SU-DHL-6 (cell line): ENCODE results near the gene ARMH4.

ENCODE experiments used
- H2AFZ ChIP-seq: fragments of 200-600 bp; sonication (generic); 2 replicates; pipeline ENCODE4 v1.6.1; 2014; ENCODE audit warnings: low read depth, mild to moderate bottlenecking, moderate library complexity, mixed read lengths, antibody characterized with exemption, low read length; ENCODE audit not compliant: severe bottlenecking
- H3F3A ChIP-seq: fragments of 200-600 bp; shearing (Covaris generic); 2 replicates; pipeline ENCODE4 v1.6.0; 2016; ENCODE audit warnings: antibody characterized with exemption, mild to moderate bottlenecking; ENCODE audit not compliant: insufficient read depth
- H3K27ac ChIP-seq: fragments of 200-600 bp; sonication (generic); 2 replicates; pipeline ENCODE4 v1.5.1; 2016; ENCODE audit warnings: low read depth, mild to moderate bottlenecking, low read length, moderate library complexity, mixed read lengths
- H3K27me3 ChIP-seq: fragments of 200-600 bp; sonication (generic), shearing (Covaris generic); 2 replicates; pipeline ENCODE4 v1.6.0; 2014; ENCODE audit warnings: mild to moderate bottlenecking, low read length
- H3K36me3 ChIP-seq: fragments of 200-600 bp; sonication (generic); 2 replicates; pipeline ENCODE4 v1.6.1; 2014; ENCODE audit warnings: mild to moderate bottlenecking, low read length, mixed read lengths
- H3K4me2 ChIP-seq: fragments of 300-600, 200-600 bp; shearing (Covaris generic), sonication (generic); 2 replicates; pipeline ENCODE4 v1.6.0; 2014; ENCODE audit warnings: low read length, low read depth, mild to moderate bottlenecking; ENCODE audit not compliant: poor library complexity, severe bottlenecking
- H3K4me3 ChIP-seq: fragments of 200-600 bp; sonication (generic); 2 replicates; pipeline ENCODE4 v1.5.1; 2014; ENCODE audit warnings: antibody characterized with exemption, low read length, mild to moderate bottlenecking, mixed read lengths; ENCODE audit not compliant: insufficient read depth, poor library complexity, severe bottlenecking
- H3K79me2 ChIP-seq: fragments of 200-600 bp; sonication (generic); 2 replicates; pipeline ENCODE4 v1.6.1; 2014; ENCODE audit warnings: mild to moderate bottlenecking, low read length, moderate library complexity; ENCODE audit not compliant: insufficient read depth
- H3K9ac ChIP-seq: fragments of 200-600 bp; sonication (generic); 2 replicates; pipeline ENCODE4 v1.7.0; 2014; ENCODE audit warnings: mild to moderate bottlenecking, low read length
- H3K9me2 ChIP-seq: fragments of 200-600 bp; sonication (generic); replicated peaks from 2 replicates; pipeline ENCODE4 v1.6.1; 2014; ENCODE audit warnings: low read length; ENCODE audit not compliant: insufficient read depth
- H3K9me3 ChIP-seq: fragments of 200-600 bp; sonication (generic); 2 replicates; pipeline ENCODE4 v1.6.1; 2014; ENCODE audit warnings: low read length, mixed read lengths; ENCODE audit not compliant: insufficient read depth
- H4K20me1 ChIP-seq: fragments of 200-600 bp; sonication (generic); 2 replicates; pipeline ENCODE4 v1.6.1; 2014; ENCODE audit warnings: low read depth, mild to moderate bottlenecking, antibody characterized with exemption, low read length, moderate library complexity, mixed read lengths
- CTCF ChIP-seq: fragments of 200-600 bp; sonication (generic); IDR thresholded peaks from one replicate; pipeline ENCODE4 v1.5.1; 2017; ENCODE audit warnings: antibody characterized with exemption, mild to moderate bottlenecking, low read length, moderate library complexity; ENCODE audit not compliant: insufficient read depth, poor library complexity, severe bottlenecking
- EZH2phosphoT487 ChIP-seq: fragments of 200-600 bp; sonication (generic), shearing (Covaris generic); conservative IDR thresholded peaks from 2 replicates; pipeline ENCODE4 v1.6.1; 2018; ENCODE audit warnings: mild to moderate bottlenecking, antibody characterized with exemption, low read length, moderate library complexity, mixed read lengths

Gene ARMH4

GRCh38 chr14:58199726-58200479 lies 47.9 kb upstream of the ARMH4 start, which contains the start of gene ACTR10:
TSS of gene ACTR10 (plus strand) at chr14:58200149. CDS start at chr14:58200218, 69 bp downstream.
- Histone ChIP-seq H3K4me2 (peak within 1 kb of the TSS; percentile 99), H3K27me3 (no peaks in the 10 kb centered on the region), H4K20me1 (no peaks in the 10 kb centered on the region), H3K27ac (peak within 1 kb of the TSS; percentile 46), H3K4me3 (peak within 1 kb of the TSS; percentile 83), H2AFZ (peak within 1 kb of the TSS; percentile 100), H3K9me3 (no peaks in the 10 kb centered on the region), H3K9me2 (no peaks in the 10 kb centered on the region), H3F3A (0 out of 2 replicates have a peak, but pooled peaks cover 4% of the 10 kb centered on the region), H3K79me2 (peaks cover 28% of the 10 kb centered on the region), H3K9ac (peak within 1 kb of the TSS; percentile 71), H3K36me3 (peaks cover 3% of the 10 kb centered on the region; the same call in 1 of the 2 replicates)
- TF ChIP-seq CTCF = no peak
- no peak for TF ChIP-seq EZH2phosphoT487

GRCh38 chr14:58198086-58198485 lies 46.1 kb upstream of the ARMH4 start:
- no peak overlapping the region for H3K9ac ChIP-seq
- peaks cover 3% of the 10 kb centered on the region; the same call in 1 of the 2 replicates for H3K36me3 ChIP-seq
- H2AFZ ChIP-seq = no peak overlapping the region
- H3F3A ChIP-seq = 0 out of 2 replicates have a peak, but pooled peaks cover 4% of the 10 kb centered on the region
- no peaks in the 10 kb centered on the region for H3K9me2 ChIP-seq
- no peaks in the 10 kb centered on the region for H4K20me1 ChIP-seq
- H3K27ac ChIP-seq = no peak overlapping the region
- no peak for TF ChIP-seq EZH2phosphoT487
- TF ChIP-seq CTCF = no peak
- H3K9me3 ChIP-seq = no peaks in the 10 kb centered on the region
- no peaks in the 10 kb centered on the region for H3K27me3 ChIP-seq
- H3K4me2 ChIP-seq = no peak overlapping the region
- peaks cover 27% of the 10 kb centered on the region for H3K79me2 ChIP-seq
- H3K4me3 ChIP-seq = no peak overlapping the region

DNA sequence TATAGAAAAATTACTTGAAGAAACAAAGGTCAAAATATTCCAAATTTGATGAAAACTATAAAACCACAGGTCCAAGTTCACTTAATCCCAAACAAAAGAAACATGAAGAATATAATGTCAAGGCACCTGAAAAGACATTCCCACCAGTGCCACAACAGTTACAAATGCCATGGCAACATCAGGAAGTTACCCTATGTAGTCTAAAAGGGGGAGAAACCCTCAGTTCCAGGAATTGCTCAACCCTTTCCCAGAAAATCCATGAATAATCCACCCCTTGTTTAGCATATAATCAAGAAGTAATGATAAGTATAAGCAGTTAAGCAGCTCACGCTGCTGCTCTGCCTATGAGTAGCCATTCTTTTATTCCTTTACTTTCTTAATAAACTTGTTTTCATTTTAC lies 44.2 kb upstream of the ARMH4 start:
- Histone ChIP-seq H3K27me3 (no peaks in the 10 kb centered on the region), H4K20me1 (no peaks in the 10 kb centered on the region), H2AFZ (no peak overlapping the region), H3K9ac (no peak overlapping the region), H3K4me3 (no peak overlapping the region), H3K4me2 (no peak overlapping the region), H3F3A (0 out of 2 replicates have a peak, but pooled peaks cover 4% of the 10 kb centered on the region), H3K9me2 (no peaks in the 10 kb centered on the region), H3K9me3 (no peaks in the 10 kb centered on the region), H3K79me2 (peaks cover 9% of the 10 kb centered on the region), H3K27ac (no peak overlapping the region), H3K36me3 (no peaks in the 10 kb centered on the region)
- TF ChIP-seq EZH2phosphoT487 (no peak), CTCF (no peak)
